GM12878 (cell line): ENCODE results near the gene HSPA4. TPM values are rescaled to one million over a fixed set of nuclear protein-coding genes. Genes with fewer than 3 reads are reported as not detected.

Source experiments
- ATAC-seq: fragments of 200-7000 bp; cut with Tn5 transposase; 3 replicates; pipeline ENCODE4 v1.9.1; 2020; ENCODE audit warnings: mild to moderate bottlenecking, moderate library complexity
- BruUV-seq: library from RNA; stranded (reverse); fragments of 400-500 nt; replicated peaks from 2 replicates; lab custom pipeline; 2021; lab: Mats Ljungman, UMichigan
- CTCF ChIA-PET: fragments of 300-600 bp; sonication (Branson Sonifier 250); formaldehyde crosslinking; extraction: SDS; loops from one replicate; lab custom pipeline; 2021; ENCODE audit warnings: inconsistent platforms; lab: Yijun Ruan, JAX
- POLR2A ChIA-PET: fragments of 350-600 bp; formaldehyde crosslinking; extraction: SDS; loops from one replicate; lab custom pipeline; 2021; ENCODE audit warnings: inconsistent platforms; lab: Charles Lee
- RAD21 ChIA-PET: fragments of 300-600 bp; sonication (Branson Sonifier 250); formaldehyde crosslinking; loops from one replicate; lab custom pipeline; 2023; ENCODE audit warnings: antibody characterized with exemption; ENCODE audit not compliant: unreplicated experiment; lab: Charles Lee
- SMC1A ChIA-PET: fragments of 300-600 bp; sonication (Branson Sonifier 250); formaldehyde crosslinking; loops from one replicate; lab custom pipeline; 2023; ENCODE audit not compliant: unreplicated experiment, uncharacterized antibody; lab: Charles Lee
- DNase-seq: peaks from one replicate; pipeline ENCODE4 v3.0.0-alpha.2; 2011; ENCODE audit warnings: low read depth, low spot score
- FAIRE-seq: peaks from 3 replicates; lab custom pipeline; 2011; peaks lifted over from hg19 to GRCh38; lab: Jason Lieb, UNC
- H2AFZ ChIP-seq: 2 replicates; pipeline ENCODE4 v1.6.0; 2011; ENCODE audit warnings: low read depth, low read length, control low read depth; ENCODE audit not compliant: control insufficient read depth
- H3K27ac ChIP-seq: 2 replicates; pipeline ENCODE4 v1.5.1; 2011; ENCODE audit warnings: control low read depth; ENCODE audit not compliant: control insufficient read depth, insufficient read depth
- H3K27me3 ChIP-seq, 2 experiments: replicated peaks in 1 of 2; 2 replicates each; pipeline versions ENCODE4 v1.6.0 to v1.6.1; 2011; ENCODE audit warnings: low read length in 1 of 2; ENCODE audit not compliant: control insufficient read depth in 2 of 2, insufficient read depth in 2 of 2
- H3K36me3 ChIP-seq, 2 experiments: 2 replicates each; pipeline ENCODE4 v1.5.1; 2011; ENCODE audit warnings: low read length in 1 of 2; ENCODE audit not compliant: control insufficient read depth in 2 of 2, insufficient read depth in 2 of 2
- H3K4me1 ChIP-seq: 2 replicates; pipeline ENCODE4 v1.6.1; 2011; ENCODE audit warnings: mild to moderate bottlenecking, low read length, moderate library complexity, mixed read lengths; ENCODE audit not compliant: control insufficient read depth, insufficient read depth
- H3K4me2 ChIP-seq: 2 replicates; pipeline ENCODE4 v1.6.0; 2011; ENCODE audit warnings: control low read depth; ENCODE audit not compliant: control insufficient read depth, insufficient read depth
- H3K4me3 ChIP-seq: fragments of 200-600 bp; sonication (generic); 2 replicates; pipeline ENCODE4 v1.5.1; 2016
- H3K79me2 ChIP-seq: 2 replicates; pipeline ENCODE4 v1.6.0; 2011; ENCODE audit warnings: low read length; ENCODE audit not compliant: control insufficient read depth, insufficient read depth
- H3K9ac ChIP-seq: 2 replicates; pipeline ENCODE4 v1.8.0; 2011; ENCODE audit warnings: low read length, control low read depth, mixed read lengths; ENCODE audit not compliant: control insufficient read depth, insufficient read depth
- H3K9me3 ChIP-seq: replicated peaks from 3 replicates; pipeline ENCODE4 v1.5.1; 2011; ENCODE audit warnings: mild to moderate bottlenecking, low read length; ENCODE audit not compliant: control insufficient read depth, insufficient read depth
- H4K20me1 ChIP-seq: 2 replicates; pipeline ENCODE4 v1.6.0; 2011; ENCODE audit not compliant: control insufficient read depth, insufficient read depth
- BMI1 ChIP-seq: fragments of 450-650 bp; IDR thresholded peaks from 2 replicates; pipeline ENCODE4 v1.6.1; 2016; ENCODE audit warnings: mild to moderate bottlenecking, moderate library complexity, borderline replicate concordance
- ETV6 ChIP-seq, 2 experiments: fragments of 450-650 bp in 1 of 2; IDR thresholded peaks in 1 of 2; conservative IDR thresholded peaks in 1 of 2; 2 replicates each; pipeline ENCODE4 v1.6.1; 2014; ENCODE audit warnings: antibody characterized with exemption in 1 of 2, borderline replicate concordance in 1 of 2, low read depth in 1 of 2, mild to moderate bottlenecking in 1 of 2, moderate library complexity in 1 of 2
- MEF2A ChIP-seq: IDR thresholded peaks from 2 replicates; pipeline ENCODE4 v1.6.1; 2011; ENCODE audit warnings: low read depth, mild to moderate bottlenecking, low read length, moderate library complexity; ENCODE audit not compliant: insufficient read depth
- RELB ChIP-seq: fragments of 450-650 bp; IDR thresholded peaks from 2 replicates; pipeline ENCODE4 v1.6.1; 2017; ENCODE audit warnings: low read depth, mild to moderate bottlenecking, moderate library complexity
- WRNIP1 ChIP-seq: IDR thresholded peaks from 2 replicates; pipeline ENCODE4 v1.6.1; 2011; ENCODE audit warnings: low read depth, low read length, improper control_type of control experiment, borderline replicate concordance
- ZNF274 ChIP-seq: IDR thresholded peaks from one replicate; pipeline ENCODE4 v1.8.0; 2011; ENCODE audit not compliant: insufficient read length, insufficient read depth
- WGBS: methylation state at CpG from one replicate; pipeline ENCODE4 v1.1.6; 2016; ENCODE audit warnings: low lambda C conversion rate; ENCODE audit not compliant: insufficient replicate concordance, insufficient coverage; ENCODE audit errors: missing lambda C conversion rate; 5-methylcytosine and 5-hydroxymethylcytosine counted together
- in situ Hi-C: fragments of 300-500 bp; cut with MboI; formaldehyde crosslinking; loops from 9 replicates; pipeline ENCODE4 v1.14.3; 2018; ENCODE audit warnings: mixed read lengths
- intact Hi-C: fragments of 100-400 bp; cut with micrococcal nuclease; formaldehyde crosslinking; loops from one replicate; pipeline ENCODE4 v1.14.2; 2022; ENCODE audit not compliant: unreplicated experiment
- polyA plus RNA-seq, 11 experiments: library from polyadenylated mRNA; depleted of rRNA in 4 of 11; unstranded in 6 of 11; stranded (reverse) in 5 of 11; fragments of >200 nt; fragmentation: Nextera tagmentation in 4 of 11; fragmentation: Illumina TruSeq in 1 of 11; extraction: Ambion mirVana in 4 of 11; extraction: Trizol in 1 of 11; gene quantifications; 1 replicate in 1 of 11; 2 replicates in 10 of 11; pipeline versions ENCODE4 v1.2.1 to v1.2.3, GENCODE V29; 2011 to 2016; ENCODE audit warnings: inconsistent platforms in 2 of 11, missing spikeins in 2 of 11, low read depth in 1 of 11
- total RNA-seq, 4 experiments: library from RNA; depleted of rRNA in 3 of 4; stranded (reverse); fragments of >200 nt in 3 of 4; fragmentation: Illumina TruSeq in 1 of 4; extraction: Trizol in 1 of 4; gene quantifications; 2 replicates each; pipeline versions ENCODE4 v1.2.1 to v1.2.3, GENCODE V29; 2013 to 2021
- TF ChIP-seq, protein P1 (sequence below): IDR thresholded peaks from 2 replicates; pipeline ENCODE4 v1.6.1; 2012; ENCODE audit warnings: mild to moderate bottlenecking, low read depth, low read length
- TF ChIP-seq, protein P2 (sequence below): IDR thresholded peaks from 2 replicates; pipeline ENCODE4 v1.6.1; 2012; ENCODE audit warnings: low read depth, low read length, improper control_type of control experiment

Gene HSPA4
- total and polyA plus RNA-seq, 10 of the 15 experiments (the other 5 are each of a cell fraction or from before 2014, with no cell fraction given), result 61.6 to 234 (median 116) TPM

DNA sequence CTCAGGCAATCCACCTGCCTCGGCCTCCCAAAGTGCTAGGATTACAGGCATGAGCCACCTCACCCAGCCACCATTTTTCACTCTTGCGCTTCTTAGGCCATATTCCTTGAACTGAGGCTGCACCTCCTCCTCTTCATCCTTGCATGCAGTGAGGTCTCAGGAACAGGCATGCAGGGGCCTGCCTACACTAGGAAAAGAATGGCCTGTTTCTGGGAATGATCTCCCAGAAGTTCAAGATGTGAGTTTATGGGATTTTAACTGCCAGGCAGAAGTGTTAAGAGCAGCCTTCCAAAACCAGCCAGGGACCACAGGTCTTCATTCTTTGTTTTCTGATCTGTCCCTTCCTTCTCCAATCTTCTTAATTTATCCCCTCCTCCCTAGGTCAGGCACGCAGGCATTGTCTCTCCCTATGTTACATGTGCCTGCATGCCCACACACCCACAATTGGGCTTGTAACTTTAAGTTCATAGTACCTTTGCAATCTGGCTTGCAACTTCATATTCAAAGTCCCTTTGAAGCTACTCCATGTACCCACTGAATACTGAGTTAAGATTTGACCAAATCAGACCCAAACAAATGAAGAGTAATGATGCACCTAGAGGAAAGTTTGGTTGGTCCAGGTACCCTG, 10.5 kb upstream of the HSPA4 start:
- ChIA-PET RAD21 (no interaction called here), CTCF (no interaction called here), POLR2A (no interaction called here), SMC1A (no interaction called here)
- Histone ChIP-seq H3K27ac (no peak overlapping the region), H3K9ac (no peak overlapping the region), H3K4me3 (no peak overlapping the region), H3K9me3 (no peaks in the 10 kb centered on the region), H3K79me2 (no peaks in the 10 kb centered on the region), H3K36me3 (no peaks in the 10 kb centered on the region), H3K4me1 (no peaks in the 10 kb centered on the region; the same call in 1 of the 2 replicates), H3K4me2 (no peak overlapping the region), H3K27me3 (no peaks in the 10 kb centered on the region), H4K20me1 (no peaks in the 10 kb centered on the region), H2AFZ (no peak overlapping the region)
- TF ChIP-seq RELB (no peak), ETV6 (conservative IDR thresholded peaks at IDR 0.05 in 1 of 2, IDR thresholded peaks at IDR 0.05 in 1 of 2; ENCODE audit: borderline replicate concordance in 1 of 2, low read depth in 1 of 2) (no peak), MEF2A (no peak), WRNIP1 (no peak), ZNF274 (no peak), BMI1 (no peak)
- TF ChIP-seq, protein P1, sequence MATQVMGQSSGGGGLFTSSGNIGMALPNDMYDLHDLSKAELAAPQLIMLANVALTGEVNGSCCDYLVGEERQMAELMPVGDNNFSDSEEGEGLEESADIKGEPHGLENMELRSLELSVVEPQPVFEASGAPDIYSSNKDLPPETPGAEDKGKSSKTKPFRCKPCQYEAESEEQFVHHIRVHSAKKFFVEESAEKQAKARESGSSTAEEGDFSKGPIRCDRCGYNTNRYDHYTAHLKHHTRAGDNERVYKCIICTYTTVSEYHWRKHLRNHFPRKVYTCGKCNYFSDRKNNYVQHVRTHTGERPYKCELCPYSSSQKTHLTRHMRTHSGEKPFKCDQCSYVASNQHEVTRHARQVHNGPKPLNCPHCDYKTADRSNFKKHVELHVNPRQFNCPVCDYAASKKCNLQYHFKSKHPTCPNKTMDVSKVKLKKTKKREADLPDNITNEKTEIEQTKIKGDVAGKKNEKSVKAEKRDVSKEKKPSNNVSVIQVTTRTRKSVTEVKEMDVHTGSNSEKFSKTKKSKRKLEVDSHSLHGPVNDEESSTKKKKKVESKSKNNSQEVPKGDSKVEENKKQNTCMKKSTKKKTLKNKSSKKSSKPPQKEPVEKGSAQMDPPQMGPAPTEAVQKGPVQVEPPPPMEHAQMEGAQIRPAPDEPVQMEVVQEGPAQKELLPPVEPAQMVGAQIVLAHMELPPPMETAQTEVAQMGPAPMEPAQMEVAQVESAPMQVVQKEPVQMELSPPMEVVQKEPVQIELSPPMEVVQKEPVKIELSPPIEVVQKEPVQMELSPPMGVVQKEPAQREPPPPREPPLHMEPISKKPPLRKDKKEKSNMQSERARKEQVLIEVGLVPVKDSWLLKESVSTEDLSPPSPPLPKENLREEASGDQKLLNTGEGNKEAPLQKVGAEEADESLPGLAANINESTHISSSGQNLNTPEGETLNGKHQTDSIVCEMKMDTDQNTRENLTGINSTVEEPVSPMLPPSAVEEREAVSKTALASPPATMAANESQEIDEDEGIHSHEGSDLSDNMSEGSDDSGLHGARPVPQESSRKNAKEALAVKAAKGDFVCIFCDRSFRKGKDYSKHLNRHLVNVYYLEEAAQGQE, result no peak
- TF ChIP-seq, protein P2, sequence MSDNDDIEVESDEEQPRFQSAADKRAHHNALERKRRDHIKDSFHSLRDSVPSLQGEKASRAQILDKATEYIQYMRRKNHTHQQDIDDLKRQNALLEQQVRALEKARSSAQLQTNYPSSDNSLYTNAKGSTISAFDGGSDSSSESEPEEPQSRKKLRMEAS, result no peak
- FAIRE-seq, result no peak
- 67% methylated on average over 3 of the region's 3 CpGs for WGBS
- no peak for ATAC-seq
- DNase-seq, result no peak
- in situ Hi-C loops (no loop called here), intact Hi-C loops (no loop called here)
- no TSS peak for BruUV-seq
